H9 (cell line): ENCODE data around the gene MUL1. TPM values are rescaled to one million over a fixed set of nuclear protein-coding genes. Genes with fewer than 3 reads are reported as not detected.

Experiments
- DNase-seq: peaks from one replicate; pipeline ENCODE4 v3.0.0-alpha.2; 2017
- H2AFZ ChIP-seq: one replicate; pipeline ENCODE4 v1.6.1; 2013; ENCODE audit warnings: mild to moderate bottlenecking, low read length, control low read depth, moderate library complexity
- H2AK5ac ChIP-seq: 2 replicates; pipeline ENCODE4 v1.6.1; 2013; ENCODE audit warnings: low read length, control low read depth, mixed read lengths; ENCODE audit not compliant: insufficient read length
- H2BK120ac ChIP-seq: one replicate; pipeline ENCODE4 v1.6.1; 2013; ENCODE audit warnings: low read depth, mild to moderate bottlenecking, low read length, control low read depth, inconsistent platforms; ENCODE audit not compliant: poor library complexity, severe bottlenecking
- H2BK12ac ChIP-seq: 2 replicates; pipeline ENCODE4 v1.6.1; 2013; ENCODE audit warnings: low read length, control low read depth, mixed read lengths, low read depth; ENCODE audit not compliant: insufficient read length
- H2BK15ac ChIP-seq: 2 replicates; pipeline ENCODE4 v1.6.1; 2013; ENCODE audit warnings: low read depth, low read length, control low read depth
- H2BK20ac ChIP-seq: one replicate; pipeline ENCODE4 v1.6.1; 2013; ENCODE audit warnings: low read depth, mild to moderate bottlenecking, low read length, control low read depth, inconsistent platforms; ENCODE audit not compliant: poor library complexity, severe bottlenecking
- H2BK5ac ChIP-seq: 2 replicates; pipeline ENCODE4 v1.6.1; 2013; ENCODE audit warnings: low read length, control low read depth, mixed read lengths; ENCODE audit not compliant: insufficient read length
- H3K14ac ChIP-seq: 2 replicates; pipeline ENCODE4 v1.6.1; 2013; ENCODE audit warnings: low read length, control low read depth; ENCODE audit not compliant: insufficient read depth
- H3K18ac ChIP-seq: 2 replicates; pipeline ENCODE4 v1.6.1; 2013; ENCODE audit warnings: low read depth, mild to moderate bottlenecking, mixed read lengths, low read length, control low read depth; ENCODE audit not compliant: insufficient read length
- H3K23ac ChIP-seq: 2 replicates; pipeline ENCODE4 v1.6.1; 2013; ENCODE audit warnings: low read length, control low read depth, mixed read lengths, low read depth; ENCODE audit not compliant: insufficient read length
- H3K23me2 ChIP-seq: 2 replicates; pipeline ENCODE4 v1.6.1; 2013; ENCODE audit warnings: low read depth, mild to moderate bottlenecking, mixed read lengths, low read length, control low read depth; ENCODE audit not compliant: insufficient read length, poor library complexity, severe bottlenecking
- H3K27ac ChIP-seq: 2 replicates; pipeline ENCODE4 v1.5.1; 2013; ENCODE audit warnings: low read length, control low read depth, mixed read lengths, low read depth; ENCODE audit not compliant: insufficient read length
- H3K27me3 ChIP-seq: 2 replicates; pipeline ENCODE4 v1.6.1; 2013; ENCODE audit warnings: low read length, control low read depth, inconsistent platforms; ENCODE audit not compliant: insufficient read depth
- H3K4ac ChIP-seq: 2 replicates; pipeline ENCODE4 v1.6.1; 2013; ENCODE audit warnings: low read depth, mild to moderate bottlenecking, control low read depth, inconsistent platforms, low read length, moderate library complexity
- H3K4me1 ChIP-seq: 2 replicates; pipeline ENCODE4 v1.6.1; 2013; ENCODE audit warnings: low read length, control low read depth, inconsistent platforms; ENCODE audit not compliant: insufficient read depth
- H3K4me2 ChIP-seq: 2 replicates; pipeline ENCODE4 v1.6.1; 2013; ENCODE audit warnings: low read length, control low read depth, mixed read lengths; ENCODE audit not compliant: insufficient read length, insufficient read depth
- H3K56ac ChIP-seq: 2 replicates; pipeline ENCODE4 v1.6.1; 2013; ENCODE audit warnings: low read depth, mild to moderate bottlenecking, mixed read lengths, low read length, control low read depth; ENCODE audit not compliant: insufficient read length
- H3K79me1 ChIP-seq: 2 replicates; pipeline ENCODE4 v1.6.1; 2013; ENCODE audit warnings: low read depth, mild to moderate bottlenecking, moderate library complexity, low read length, control low read depth, inconsistent platforms; ENCODE audit not compliant: insufficient read depth, poor library complexity, severe bottlenecking
- H3K79me2 ChIP-seq: 2 replicates; pipeline ENCODE4 v1.6.1; 2013; ENCODE audit warnings: low read length, control low read depth, inconsistent platforms; ENCODE audit not compliant: insufficient read depth
- H3K9ac ChIP-seq: 2 replicates; pipeline ENCODE4 v1.6.1; 2013; ENCODE audit warnings: low read length, control low read depth, mixed read lengths; ENCODE audit not compliant: insufficient read length; ENCODE audit errors: extremely low read depth
- H3K9me3 ChIP-seq: one replicate; pipeline ENCODE4 v1.6.1; 2013; ENCODE audit warnings: low read depth, low read length, inconsistent platforms; ENCODE audit not compliant: control insufficient read depth
- H3T11ph ChIP-seq: one replicate; pipeline ENCODE4 v1.6.1; 2013; ENCODE audit warnings: mild to moderate bottlenecking, low read length, control low read depth, inconsistent platforms
- H4K20me1 ChIP-seq: one replicate; pipeline ENCODE4 v1.6.1; 2013; ENCODE audit not compliant: control insufficient read depth, insufficient read length, insufficient read depth
- H4K5ac ChIP-seq: 2 replicates; pipeline ENCODE4 v1.6.1; 2013; ENCODE audit warnings: low read depth, mild to moderate bottlenecking, mixed read lengths, low read length, control low read depth; ENCODE audit not compliant: insufficient read length
- H4K8ac ChIP-seq: replicated peaks from 2 replicates; pipeline ENCODE4 v1.6.1; 2013; ENCODE audit warnings: low read length, control low read depth, mixed read lengths, low read depth; ENCODE audit not compliant: insufficient read length
- H4K91ac ChIP-seq: 2 replicates; pipeline ENCODE4 v1.6.1; 2013; ENCODE audit warnings: low read depth, mild to moderate bottlenecking, moderate library complexity, mixed read lengths, low read length, control low read depth; ENCODE audit not compliant: insufficient read length
- H3K27ac Mint-ChIP-seq, 3 experiments: 2 replicates in 2 of 3; 3 replicates in 1 of 3; pipeline ENCODE4 v1.8.0; 2020 to 2021; ENCODE audit warnings: mixed read lengths in 3 of 3, mild to moderate bottlenecking in 1 of 3, moderate library complexity in 1 of 3
- H3K27me3 Mint-ChIP-seq: 2 replicates; pipeline ENCODE4 v1.8.0; 2021; ENCODE audit warnings: low read depth, mild to moderate bottlenecking, moderate library complexity, mixed read lengths
- H3K36me3 Mint-ChIP-seq, 3 experiments: 2 replicates in 2 of 3; 3 replicates in 1 of 3; pipeline ENCODE4 v1.8.0; 2020 to 2021; ENCODE audit warnings: low read depth in 3 of 3, mixed read lengths in 3 of 3; ENCODE audit not compliant: insufficient read depth in 1 of 3
- H3K4me1 Mint-ChIP-seq, 2 experiments: 2 replicates each; pipeline ENCODE4 v1.8.0; 2020; ENCODE audit warnings: mixed read lengths in 2 of 2
- H3K4me3 Mint-ChIP-seq, 2 experiments: 2 replicates in 1 of 2; 3 replicates in 1 of 2; pipeline ENCODE4 v1.8.0; 2020 to 2021; ENCODE audit warnings: mild to moderate bottlenecking in 2 of 2, mixed read lengths in 2 of 2, moderate library complexity in 1 of 2
- H3K9me3 Mint-ChIP-seq, 2 experiments: 2 replicates in 1 of 2; 3 replicates in 1 of 2; pipeline ENCODE4 v1.8.0; 2020; ENCODE audit warnings: mild to moderate bottlenecking in 2 of 2, mixed read lengths in 2 of 2, moderate library complexity in 1 of 2
- WGBS: extraction: QIAGEN DNeasy Blood & Tissue Kit; methylation state at CpG from one replicate; pipeline ENCODE4 v1.1.7; 2013; ENCODE audit warnings: missing lambda C conversion rate, low lambda C conversion rate, mixed read lengths; ENCODE audit not compliant: insufficient read length; ENCODE audit errors: extremely low coverage; 5-methylcytosine and 5-hydroxymethylcytosine counted together
- total RNA-seq: library from RNA; stranded (reverse); gene quantifications from 2 replicates; pipeline ENCODE4 v1.2.1, GENCODE V29; 2021
- TF ChIP-seq, protein P1 (sequence below): fragments of 200-600 bp; sonication (generic); conservative IDR thresholded peaks from 3 replicates; pipeline ENCODE4 v1.8.0; 2021; ENCODE audit warnings: antibody characterized with exemption, mild to moderate bottlenecking

Gene MUL1
- total RNA-seq, 1 experiment from 2014 or later = 27.1 TPM

DNA sequence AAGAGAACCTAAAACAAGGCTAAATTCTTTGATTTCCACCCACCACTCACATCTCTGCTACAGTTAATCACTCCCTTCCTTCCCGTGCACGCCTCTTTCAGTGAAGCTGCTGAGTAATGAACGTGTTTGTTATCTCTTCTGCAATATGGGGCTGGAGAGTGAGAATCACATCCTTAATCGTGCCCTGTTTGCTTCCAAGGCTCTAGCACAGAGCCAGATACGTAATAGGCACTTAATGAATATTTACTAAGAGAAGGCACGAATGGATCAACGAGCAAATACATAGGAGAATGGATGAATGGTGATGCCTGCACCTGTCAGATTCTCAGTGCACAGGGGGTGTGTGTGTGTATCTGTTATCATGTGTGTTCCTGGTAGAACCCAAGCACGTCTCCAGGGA lies 22.4 kb upstream of the MUL1 start:
- Histone ChIP-seq H3K23me2 (no peaks in the 10 kb centered on the region), H3K23ac (no peak overlapping the region), H3K4ac (no peak overlapping the region), H4K8ac (no peak overlapping the region), H3K4me2 (no peak overlapping the region), H3K27ac (no peak overlapping the region), H3K79me1 (no peaks in the 10 kb centered on the region), H3K9me3 (no peaks in the 10 kb centered on the region), H2BK12ac (no peak overlapping the region), H4K5ac (no peak overlapping the region), H3K9ac (no peak overlapping the region), H2AFZ (no peak overlapping the region), H3T11ph (no peak overlapping the region), H3K18ac (no peak overlapping the region), H3K27me3 (no peaks in the 10 kb centered on the region; the same call in 1 of the 2 replicates), H2AK5ac (no peak overlapping the region), H3K56ac (no peak overlapping the region), H2BK120ac (no peak overlapping the region), H4K20me1 (no peaks in the 10 kb centered on the region), H3K14ac (no peak overlapping the region), H4K91ac (no peak overlapping the region), H3K4me1 (no peaks in the 10 kb centered on the region), H2BK20ac (no peak overlapping the region), H3K79me2 (no peaks in the 10 kb centered on the region), H2BK5ac (no peak overlapping the region), H2BK15ac (no peak overlapping the region)
- Mint-ChIP-seq H3K4me1 (peaks cover 0 to 3% of the 10 kb centered on the region in 2 experiments; a peak in 3 of 4 replicates), H3K4me3 (no peak overlapping the region), H3K36me3 (no peaks in the 10 kb centered on the region), H3K9me3 (no peaks in the 10 kb centered on the region), H3K27me3 (peaks cover 82% of the 10 kb centered on the region), H3K27ac (no peak overlapping the region)
- TF ChIP-seq, protein P1, sequence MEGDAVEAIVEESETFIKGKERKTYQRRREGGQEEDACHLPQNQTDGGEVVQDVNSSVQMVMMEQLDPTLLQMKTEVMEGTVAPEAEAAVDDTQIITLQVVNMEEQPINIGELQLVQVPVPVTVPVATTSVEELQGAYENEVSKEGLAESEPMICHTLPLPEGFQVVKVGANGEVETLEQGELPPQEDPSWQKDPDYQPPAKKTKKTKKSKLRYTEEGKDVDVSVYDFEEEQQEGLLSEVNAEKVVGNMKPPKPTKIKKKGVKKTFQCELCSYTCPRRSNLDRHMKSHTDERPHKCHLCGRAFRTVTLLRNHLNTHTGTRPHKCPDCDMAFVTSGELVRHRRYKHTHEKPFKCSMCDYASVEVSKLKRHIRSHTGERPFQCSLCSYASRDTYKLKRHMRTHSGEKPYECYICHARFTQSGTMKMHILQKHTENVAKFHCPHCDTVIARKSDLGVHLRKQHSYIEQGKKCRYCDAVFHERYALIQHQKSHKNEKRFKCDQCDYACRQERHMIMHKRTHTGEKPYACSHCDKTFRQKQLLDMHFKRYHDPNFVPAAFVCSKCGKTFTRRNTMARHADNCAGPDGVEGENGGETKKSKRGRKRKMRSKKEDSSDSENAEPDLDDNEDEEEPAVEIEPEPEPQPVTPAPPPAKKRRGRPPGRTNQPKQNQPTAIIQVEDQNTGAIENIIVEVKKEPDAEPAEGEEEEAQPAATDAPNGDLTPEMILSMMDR = no peak
- WGBS = no CpG with 5 or more reads among the region's 8 CpGs
- no peak for DNase-seq
